HG02798 (cell line): ENCODE results near the gene TPP2.
A peak's percentile ranks its signal among the peaks of the same experiment; 100 is the strongest.

ENCODE experiments used
- ATAC-seq: cut with Tn5 transposase; IDR thresholded peaks from one replicate; pipeline ENCODE4 v1.9.1; 2021; ENCODE audit warnings: mild to moderate bottlenecking; ENCODE audit not compliant: unreplicated experiment, poor library complexity

The TPP2 gene

DNA sequence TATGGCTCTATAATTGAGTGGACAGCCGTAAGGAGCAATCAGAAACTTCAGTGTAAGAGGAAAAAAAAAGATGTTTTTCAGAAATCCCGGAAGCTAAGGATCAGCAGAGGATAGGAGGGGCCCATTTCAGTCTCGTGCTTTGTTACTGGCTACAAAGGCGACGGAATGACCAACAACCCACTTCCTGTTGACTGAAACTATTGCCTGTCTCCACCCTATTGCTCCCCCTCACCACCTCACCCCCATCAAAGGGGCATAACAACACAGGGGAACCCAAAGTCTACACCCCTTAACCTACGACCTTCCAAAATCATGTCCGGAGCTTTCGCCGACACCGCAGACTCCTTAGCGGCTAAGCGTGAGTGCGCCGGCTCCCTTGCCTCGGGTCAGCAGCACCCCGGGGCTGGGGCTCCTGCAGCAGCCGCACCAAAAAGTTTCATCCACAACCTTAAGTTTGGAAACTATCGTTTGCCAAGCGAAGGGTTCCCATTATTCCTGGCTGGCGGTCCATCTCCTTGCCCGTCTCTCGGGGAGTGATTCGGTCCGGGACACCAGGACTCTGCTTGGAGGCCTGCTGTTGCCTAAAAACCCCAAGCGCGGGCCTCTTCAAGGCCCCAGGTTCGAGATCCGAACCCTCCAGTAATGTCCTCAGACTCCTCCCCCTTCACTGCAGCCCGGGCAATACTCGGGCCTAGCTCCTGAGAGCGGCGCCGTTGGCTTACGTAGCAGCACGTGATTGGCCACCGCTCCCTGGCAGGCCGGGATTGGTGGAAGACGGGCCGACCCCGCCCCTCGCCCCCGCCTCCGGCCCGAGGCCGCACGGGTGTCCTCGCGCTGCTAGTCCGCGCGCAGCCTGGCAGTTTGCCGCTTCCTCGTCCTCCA, at the start of gene TPP2:
TSS of gene TPP2 (plus strand) at position 840 of the 882 bp plus-strand sequence. CDS start 53 bp downstream, outside the sequence.
- peak; percentile 85 for ATAC-seq

DNA sequence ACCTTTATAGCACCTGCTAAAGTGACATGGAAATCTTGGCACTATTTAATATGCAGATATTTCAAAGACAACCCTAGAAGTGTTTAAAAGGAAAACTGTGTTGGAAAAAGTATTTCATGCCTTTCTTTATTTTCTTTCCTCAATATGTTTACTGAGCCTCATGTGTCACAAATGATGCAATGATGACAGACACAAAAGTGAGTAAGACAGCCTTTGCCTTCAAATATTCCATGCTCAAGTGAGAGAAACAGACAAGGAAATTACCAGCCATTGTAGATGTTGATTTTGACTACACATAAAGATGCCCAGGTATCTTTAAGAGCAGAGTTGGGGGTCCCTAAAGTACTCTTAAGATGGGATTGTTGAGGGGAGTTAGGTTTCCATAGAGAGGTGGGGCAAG, 48.0 kb upstream of the TPP2 start:
- ATAC-seq = no peak

DNA sequence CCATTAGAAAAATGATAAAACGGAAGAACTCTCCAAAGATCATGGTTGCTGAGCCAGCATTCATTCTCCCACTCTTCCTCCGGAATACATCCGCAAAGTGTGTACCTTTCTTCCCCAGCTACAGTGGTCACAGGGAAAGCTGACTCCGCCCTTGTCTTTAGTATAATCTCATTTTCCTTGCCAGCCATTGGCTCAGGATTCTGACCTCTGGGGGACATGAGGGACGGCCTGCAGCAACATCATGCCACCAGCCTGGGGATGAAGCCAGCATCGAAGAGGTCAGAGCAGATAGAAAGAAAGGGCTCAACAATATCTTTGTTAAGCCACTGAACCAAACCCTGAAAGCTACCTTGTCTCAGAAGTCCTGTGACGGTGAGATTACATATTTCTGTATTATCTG, 46.3 kb upstream of the TPP2 start:
- no peak for ATAC-seq

DNA sequence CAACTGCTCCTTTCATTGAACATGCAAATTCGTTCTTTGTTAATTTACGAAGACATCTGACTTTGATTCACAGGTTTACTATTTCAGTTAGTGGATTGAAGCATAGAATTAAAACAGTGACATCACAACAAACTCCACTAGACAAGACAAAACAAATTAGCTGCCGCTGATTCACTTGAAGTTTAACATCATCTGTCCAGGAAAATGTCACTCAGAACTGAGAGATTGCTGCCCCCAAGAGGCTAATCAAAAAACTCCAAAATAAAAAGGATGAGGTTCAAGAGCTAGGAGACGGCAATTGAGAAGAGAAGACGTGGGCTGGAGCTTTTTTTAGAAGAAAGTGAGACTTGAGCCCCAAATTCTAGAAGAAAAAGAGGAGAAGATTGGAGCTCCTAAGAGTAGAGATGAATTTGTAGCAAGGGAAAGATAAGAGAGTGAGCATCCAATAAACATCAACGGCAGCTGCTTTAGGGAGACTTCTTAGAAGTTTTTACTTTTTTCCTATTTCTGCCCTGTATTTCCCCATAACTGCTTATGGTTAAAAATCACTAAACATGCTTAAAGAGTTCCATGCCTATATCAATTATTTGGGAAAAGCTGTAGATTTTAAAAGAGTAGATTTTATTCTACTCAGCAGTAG, 40.8 kb upstream of the TPP2 start:
- ATAC-seq = peak; percentile 74

DNA sequence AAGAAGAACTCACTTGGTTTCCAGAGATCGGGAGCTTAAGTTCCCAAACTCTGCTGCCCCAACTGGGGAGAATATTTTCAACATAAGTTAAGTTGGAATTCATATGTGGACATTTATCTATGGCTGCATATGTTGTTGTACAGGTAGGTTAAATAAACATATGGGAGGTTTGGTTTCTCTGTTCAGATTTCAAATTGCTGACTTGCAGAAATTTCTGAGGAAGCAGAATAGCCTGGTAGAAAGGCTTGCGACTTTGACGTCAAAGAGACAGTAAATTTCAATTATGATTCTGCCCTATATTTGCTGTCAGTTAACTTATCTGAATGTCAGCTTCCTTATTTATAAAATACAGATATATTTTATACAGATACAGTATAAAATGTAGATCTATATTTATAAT, 40.0 kb upstream of the TPP2 start:
- no peak for ATAC-seq

DNA sequence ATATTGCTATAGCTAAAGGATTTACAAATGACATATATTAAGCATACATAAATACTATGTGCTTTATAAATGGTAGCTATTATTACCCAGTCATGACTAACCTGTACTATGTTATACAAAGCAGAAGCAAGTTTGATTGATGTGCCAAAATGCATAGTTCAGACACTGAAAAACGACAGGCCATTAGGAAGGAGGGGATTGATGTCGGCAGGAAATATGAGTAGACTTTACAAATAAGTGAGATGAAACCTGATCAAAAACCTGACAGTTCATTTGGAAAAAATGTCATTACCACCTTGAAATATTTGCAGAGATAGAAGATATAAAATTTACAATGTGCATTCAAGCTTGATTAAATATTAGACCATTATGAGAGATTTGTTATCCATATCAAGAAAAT, 38.8 kb upstream of the TPP2 start:
- no peak for ATAC-seq

DNA sequence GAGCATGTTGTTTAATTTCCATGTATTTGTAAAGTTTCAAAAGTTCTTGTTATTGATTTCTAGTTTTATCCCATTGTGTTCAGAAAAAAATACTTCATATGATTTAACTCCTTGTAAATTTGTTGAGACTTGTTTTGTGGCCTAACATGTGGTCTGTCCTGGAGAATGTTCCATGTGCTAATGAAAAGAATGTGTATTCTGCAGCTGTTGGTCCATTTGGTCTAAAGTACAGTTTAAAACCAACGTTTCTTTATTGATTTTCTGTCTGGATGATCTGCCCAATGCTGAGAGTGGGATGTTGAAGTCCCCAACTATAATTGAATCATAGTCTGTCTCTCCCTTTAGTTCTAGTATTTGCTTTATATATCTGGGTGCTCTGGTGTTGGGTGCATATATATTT, 34.9 kb upstream of the TPP2 start:
- no peak for ATAC-seq

DNA sequence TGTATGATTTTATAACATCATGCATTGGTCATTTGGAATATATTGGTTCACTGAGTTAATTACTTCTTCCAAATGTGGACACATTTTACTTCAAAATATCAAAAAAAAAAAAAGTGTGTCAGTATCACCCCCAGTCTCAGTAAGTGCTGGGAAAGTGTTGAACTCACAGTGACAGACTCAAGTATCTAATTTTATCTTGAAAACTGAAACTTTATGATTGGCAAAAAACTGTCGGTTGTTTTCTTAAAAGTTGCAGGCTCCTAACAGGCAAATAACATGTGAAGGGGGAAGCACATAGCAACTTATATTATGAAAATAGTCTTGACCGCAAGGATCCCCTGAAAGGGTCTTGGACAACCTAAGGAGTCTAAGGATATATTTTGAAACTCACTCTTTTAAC, 33.5 kb upstream of the TPP2 start:
- ATAC-seq = no peak

DNA sequence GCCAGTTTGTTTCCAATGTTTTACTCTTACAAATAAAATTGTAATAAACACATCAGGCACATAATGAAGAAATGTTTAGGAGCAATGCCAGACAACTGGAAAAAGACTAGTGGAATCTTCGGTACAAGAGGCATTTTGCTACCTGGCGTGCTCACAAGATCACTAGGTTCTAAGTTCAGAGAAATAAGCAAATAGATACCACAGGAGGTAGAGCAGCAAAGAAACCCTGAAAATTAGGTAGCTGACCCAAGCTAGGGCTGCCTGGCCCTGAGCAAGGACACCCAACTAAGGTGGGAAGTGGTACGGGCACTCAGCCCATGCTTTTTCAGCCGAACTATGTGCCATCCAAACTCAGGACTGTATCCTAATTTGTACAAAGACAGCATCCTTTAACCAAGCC, 32.2 kb upstream of the TPP2 start:
- no peak for ATAC-seq

DNA sequence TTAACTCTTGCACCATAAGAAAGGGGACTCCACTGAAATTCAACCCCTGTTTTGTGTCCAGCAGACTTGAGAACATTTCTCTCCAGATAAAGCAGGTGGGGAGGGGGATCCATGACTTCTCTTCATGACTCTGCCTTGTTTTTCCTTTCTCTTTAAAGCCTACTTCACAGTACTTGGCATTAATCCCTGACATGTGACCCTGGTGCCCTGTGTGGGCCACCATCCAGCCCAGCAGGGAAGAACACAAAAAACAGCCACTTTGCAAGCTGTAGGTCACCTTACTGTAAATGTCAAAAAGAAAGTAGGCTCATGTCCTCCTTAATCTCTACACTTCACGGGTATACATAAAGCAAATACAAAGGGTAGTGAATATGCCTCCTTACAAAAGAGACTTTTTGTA, 30.3 kb upstream of the TPP2 start:
- no peak for ATAC-seq

DNA sequence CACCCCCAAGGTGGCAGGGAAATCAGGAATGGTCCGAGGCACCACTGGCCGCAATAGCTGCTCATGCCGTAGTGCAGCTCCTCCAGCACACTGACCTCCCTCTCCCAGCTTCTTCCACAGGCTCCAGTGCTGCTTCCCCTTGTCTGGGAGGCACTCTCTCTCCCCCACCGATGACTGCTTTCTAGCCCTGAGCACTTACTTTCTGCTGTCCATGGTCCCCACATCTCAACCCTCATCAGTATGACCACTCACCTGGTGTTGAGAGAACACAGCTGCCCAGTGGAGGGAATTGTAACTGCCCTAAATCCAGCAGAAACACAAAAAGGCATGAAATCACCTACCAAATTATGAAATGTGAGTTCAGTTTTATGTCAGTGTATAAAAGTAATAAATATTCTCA, 28.9 kb upstream of the TPP2 start:
- no peak for ATAC-seq

DNA sequence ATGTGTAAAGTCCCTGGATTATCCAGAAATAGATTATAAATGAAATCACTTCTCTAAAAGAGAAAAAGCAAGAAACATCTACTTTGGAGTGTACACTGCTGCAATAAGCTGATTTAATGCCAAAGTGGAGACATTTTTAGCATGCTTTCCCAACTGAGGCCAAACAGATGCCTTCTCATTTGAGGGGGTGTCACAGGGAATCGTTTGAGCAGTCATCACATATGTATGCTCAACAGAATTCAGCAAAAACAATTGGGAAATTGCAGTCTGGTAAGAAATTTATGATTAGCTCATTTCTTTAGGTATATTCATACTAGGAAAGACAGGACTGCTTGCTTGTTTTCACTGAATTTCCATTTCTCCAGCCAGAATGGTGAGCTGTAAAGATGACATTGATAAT, 27.3 kb upstream of the TPP2 start:
- ATAC-seq = no peak

DNA sequence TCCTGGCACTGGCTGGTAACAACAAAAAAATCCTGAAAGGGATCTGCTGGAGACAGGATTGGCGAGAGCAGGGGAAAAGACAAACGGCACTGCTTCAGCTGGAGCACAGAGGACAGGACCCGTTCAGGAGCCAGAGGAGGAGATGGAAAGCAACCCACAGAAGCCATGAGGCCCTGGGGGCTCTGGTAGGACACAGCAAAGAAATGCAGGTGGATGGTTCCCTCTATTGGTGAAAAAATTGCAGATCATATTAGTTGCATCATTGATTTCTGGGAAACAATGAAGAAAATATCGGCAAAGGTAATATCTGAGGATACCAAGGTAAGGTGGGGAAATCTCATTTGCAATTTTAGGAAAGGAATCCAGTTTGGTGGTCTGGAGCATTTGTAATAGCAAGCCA, 25.7 kb upstream of the TPP2 start:
- no peak for ATAC-seq

DNA sequence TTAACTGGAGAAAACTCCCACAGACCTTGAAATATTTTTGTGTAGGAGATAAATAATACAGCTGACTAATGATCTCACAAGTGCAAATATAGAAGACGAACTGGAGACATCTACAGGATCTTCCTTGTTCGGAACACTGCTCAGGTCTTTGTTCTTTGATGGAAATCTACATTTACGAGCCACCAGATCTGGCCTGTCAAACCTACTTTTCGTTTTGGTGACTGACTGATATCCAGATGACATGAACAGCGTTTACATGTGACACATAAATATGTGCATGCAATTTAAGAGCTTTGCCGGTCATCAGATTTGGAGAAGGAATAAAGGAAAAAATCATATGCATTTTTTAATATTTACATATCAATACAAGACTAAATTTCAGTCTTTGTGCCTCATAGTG, 24.5 kb upstream of the TPP2 start:
- ATAC-seq = no peak

DNA sequence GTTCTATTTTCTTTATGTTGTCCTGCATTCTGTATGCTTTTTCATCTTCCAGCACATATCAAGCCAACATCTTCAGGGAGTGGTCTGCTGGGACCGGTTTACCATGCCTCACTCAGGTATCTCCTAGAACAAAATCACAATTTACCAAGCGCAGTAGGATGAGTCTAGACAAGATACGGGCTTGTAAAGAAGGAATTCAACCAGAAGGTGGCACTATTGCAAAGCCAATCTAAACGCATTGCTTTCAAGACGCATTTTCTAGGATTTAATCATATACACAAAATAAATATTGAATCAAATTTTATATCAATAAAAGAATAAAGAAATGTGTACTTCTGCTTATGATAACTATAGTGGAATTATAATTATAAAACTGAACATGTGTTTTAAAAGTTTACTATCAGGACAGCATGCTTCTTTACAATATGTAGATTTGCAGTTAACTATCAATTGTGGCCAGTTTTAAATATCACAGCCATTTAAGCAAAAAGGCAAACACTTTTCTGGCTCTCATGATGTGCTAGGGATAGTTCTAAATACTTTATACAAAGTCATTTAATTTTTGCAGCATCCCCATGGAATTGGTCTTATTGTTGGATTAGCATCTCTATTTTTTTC, 16.1 kb upstream of the TPP2 start:
- ATAC-seq = peak; percentile 74

DNA sequence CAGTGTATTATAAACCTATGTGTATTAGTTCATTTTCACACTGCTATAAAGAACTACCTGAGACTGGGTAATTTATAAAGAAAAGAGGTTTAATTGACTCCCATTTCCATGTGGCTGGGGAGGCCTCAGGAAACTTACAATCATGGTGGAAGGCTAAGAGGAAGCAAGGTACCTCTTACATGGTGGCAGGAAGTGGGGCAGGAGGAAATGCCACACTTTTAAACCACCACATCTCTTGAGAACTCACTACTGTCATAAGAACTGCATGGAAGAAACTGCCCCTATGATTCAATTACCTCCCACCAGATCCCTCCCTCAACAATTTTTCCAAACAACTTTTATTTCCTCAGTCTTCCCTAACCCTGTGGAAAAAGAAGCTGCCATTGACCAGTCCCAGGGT, 14.5 kb upstream of the TPP2 start:
- ATAC-seq = no peak

DNA sequence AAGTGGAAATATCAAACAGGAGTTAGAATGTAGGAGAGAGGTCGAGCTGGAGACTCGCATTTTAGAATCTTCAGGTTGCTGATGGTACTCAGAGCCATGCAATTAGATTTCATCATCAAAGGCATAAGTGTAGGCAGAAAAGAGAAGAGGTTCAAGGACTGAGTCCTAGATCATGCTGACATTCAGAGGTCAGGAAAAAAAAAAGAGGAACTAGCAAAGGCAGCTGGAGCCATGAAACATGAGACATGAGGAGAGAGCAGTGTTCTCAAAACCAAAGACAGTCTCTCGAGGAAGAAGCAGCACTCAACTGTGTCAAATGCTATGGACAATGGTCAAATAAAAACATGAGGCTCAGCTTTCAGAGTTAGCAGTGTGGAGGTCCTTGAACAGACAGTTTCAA, 12.4 kb upstream of the TPP2 start:
- peak; percentile 47 for ATAC-seq

DNA sequence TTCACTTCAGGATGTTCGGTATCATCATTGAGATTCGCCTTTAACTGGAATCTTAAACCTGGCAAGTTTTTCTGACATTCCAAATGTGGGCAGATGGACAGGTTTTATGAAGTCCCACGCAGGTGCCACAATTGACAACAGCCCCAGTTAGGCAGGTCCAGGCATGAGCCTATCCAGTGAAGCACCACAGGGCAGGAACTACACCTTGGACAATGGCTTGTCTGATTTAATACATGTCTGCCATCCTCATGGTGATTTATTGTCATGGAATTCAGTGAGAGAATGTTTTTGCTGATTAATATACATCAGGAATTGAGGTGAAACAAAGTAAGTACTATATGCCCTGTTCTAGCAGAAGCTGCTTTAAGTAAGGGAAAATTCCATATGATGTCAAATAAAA, 10.2 kb upstream of the TPP2 start:
- ATAC-seq = no peak

DNA sequence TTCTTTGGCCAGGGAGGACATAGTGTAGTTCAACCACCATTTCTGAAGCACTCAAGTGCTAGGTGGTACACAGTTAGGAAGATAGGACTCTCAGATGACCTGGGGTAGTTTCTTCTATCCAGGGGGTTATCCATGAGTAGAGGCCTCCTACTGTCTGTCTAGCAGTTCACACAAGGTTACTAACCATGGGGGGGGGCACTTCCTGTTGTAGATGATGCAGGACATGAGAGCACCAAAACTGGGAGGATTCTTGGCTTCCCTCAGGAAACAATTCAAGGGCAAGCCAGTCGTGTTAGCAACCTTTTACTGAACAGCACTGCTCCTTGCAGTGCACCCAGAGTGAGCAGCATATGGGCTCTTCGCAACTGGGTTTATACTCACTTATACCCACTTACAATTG, 8.9 kb upstream of the TPP2 start:
- ATAC-seq = no peak

DNA sequence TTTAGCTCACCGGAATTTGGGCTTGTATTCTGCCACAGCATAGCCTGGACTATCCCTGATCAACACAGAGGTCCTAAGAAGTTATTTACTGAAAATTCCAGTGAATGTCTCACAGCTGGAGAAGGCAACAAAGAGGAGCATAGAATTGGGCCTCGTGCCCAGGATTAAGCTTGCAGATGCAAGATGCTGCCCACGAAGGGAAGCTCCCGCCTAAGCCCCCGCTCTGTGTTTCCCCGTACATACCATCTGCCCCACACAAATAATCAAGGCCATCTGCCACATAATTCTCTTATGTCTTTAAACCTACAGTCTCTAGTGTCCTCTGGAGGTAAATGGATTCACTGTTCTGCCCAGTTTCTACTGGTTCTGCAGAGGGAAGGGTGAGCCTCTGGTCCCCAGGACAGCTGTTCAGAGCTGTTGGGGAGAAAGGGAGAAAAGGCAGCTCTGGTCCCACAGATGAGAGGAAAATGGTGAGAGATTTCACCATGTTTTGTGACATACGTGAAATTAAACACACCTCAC, 7.4 kb upstream of the TPP2 start:
- ATAC-seq = no peak
